HG02938 (cell line): ENCODE measurements around the gene IRGM.

Source experiments
- ATAC-seq: cut with Tn5 transposase; IDR thresholded peaks from one replicate; pipeline ENCODE4 v1.9.1; 2021; ENCODE audit warnings: mild to moderate bottlenecking, moderate library complexity; ENCODE audit not compliant: unreplicated experiment

IRGM gene

DNA sequence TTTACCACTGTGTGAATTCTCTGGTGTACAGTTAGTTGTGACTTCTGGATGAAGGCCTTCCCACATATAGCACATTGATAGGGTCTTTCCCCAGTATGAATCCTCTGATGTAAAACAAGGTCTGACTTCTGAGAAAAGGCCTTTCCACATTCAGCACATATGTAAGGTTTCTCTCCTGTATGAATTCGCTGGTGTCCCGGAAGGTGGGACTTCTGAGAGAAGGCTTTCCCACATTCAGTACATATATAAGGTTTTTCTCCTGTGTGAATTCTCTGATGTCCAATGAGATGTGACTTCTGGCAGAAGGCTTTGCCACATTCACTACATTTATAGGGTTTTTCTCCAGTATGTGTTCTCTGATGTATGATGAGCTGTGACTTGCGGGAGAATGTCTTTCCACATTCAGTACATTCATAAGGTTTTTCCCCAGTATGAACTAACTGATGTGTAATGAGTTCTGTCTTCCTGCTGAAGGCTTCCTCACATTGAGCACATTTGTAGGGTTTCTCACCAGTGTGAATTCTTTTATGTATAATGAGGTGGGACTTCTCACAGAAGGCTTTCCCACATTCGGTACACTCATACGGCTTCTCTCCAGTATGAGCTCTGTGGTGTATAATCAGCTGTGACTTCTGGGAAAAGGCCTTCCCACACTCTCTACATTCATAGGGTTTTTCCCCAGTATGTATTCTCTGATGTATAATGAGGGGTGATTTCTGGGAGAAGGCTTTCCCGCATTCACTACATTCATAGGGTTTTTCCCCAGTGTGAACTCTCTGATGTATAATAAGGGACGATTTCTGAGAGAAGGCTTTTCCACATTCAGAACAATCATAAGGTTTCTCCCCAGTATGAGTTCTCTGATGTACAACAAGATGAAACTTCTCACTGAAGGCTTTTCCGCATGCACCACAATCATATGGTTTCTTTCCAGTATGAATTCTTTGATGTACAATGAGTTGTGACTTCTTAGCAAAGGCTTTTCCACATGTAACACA, 49.4 kb downstream of the IRGM start:
- ATAC-seq: no peak
